ENCODE results near the gene MUC20.
"Not testable (repeated sequence)": the region's sequence is repeated elsewhere in the genome, so short reads cannot be mapped to it uniquely, and the experiment has no call there.

MUC20 gene

DNA sequence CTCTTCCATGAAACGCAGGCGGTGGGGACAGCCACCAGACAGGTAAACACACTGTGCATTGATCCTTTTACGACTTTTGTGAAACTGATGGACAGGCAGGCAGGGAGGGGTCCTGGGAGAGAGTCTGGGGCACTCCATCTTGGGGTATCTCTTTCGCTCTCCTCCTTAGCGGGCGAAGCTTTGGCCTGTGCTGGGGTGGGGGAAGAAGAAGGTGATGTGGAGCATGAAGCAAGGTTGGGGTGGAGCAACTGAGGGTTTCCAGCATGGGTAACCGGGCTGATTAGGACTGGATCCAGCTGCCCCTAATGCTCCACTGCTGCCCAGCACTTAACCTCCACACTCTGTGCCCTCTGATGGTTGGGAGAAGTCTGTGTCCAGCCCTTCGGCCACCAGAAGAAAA lies 25.6 kb downstream of the MUC20 start:
- Histone ChIP-seq H3K27ac (ENCODE audit: low read length) (no peak overlapping the region), H3K36me3 (ENCODE audit: insufficient read depth, low read length) (no peaks in the 10 kb centered on the region)

DNA sequence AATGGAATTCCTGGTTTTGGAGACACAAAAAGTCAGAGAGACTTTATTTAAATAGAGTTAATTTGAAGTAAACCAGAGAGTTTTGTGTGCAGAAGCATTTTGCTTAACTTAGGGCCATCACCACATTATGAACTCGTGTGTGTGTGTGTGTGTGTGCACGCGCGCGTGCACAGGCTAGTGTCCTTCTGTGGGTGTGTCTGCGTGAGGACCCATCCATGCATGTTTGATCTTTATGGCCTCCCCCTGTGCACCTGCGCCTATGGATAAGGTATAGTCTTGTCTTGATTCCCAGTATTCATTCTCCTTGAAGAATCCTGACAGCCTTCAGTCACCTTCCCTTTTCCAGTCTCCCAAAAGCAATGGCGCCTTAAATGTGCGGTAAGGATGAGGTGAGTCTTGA lies 26.0 kb downstream of the MUC20 start:
- H3K4me2 ChIP-seq (ENCODE audit: insufficient read depth, low read length) = no peak overlapping the region
- H2AFZ ChIP-seq (ENCODE audit: low read depth, low read length) = no peak overlapping the region
- ATAC-seq (ENCODE audit: insufficient read depth, low read depth) (no peak), DNase-seq (no peak)
- H3K9me3 ChIP-seq (ENCODE audit: insufficient read depth, low read length, severe bottlenecking) = no peaks in the 10 kb centered on the region
- H4K20me1 ChIP-seq (ENCODE audit: insufficient read depth, low read length) = 0 out of 2 replicates have a peak, but pooled peaks cover 2% of the 10 kb centered on the region
- H3K4me1 ChIP-seq (ENCODE audit: insufficient read depth, low read length) = peaks cover 7% of the 10 kb centered on the region
- no peak for TF ChIP-seq CTCF (IDR thresholded peaks at IDR 0.05; ENCODE audit: borderline replicate concordance, extremely low read depth, low read length, poor library complexity, severe bottlenecking)
- no peak for TF ChIP-seq EZH2 (IDR thresholded peaks at IDR 0.05; ENCODE audit: borderline replicate concordance, low read depth, low read length, severe bottlenecking)
- H3K27me3 ChIP-seq (ENCODE audit: insufficient read depth, low read length, poor library complexity) = no peaks in the 10 kb centered on the region
- H3K27ac ChIP-seq (ENCODE audit: low read length) = no peak overlapping the region
- no peaks in the 10 kb centered on the region for H3K36me3 ChIP-seq (ENCODE audit: insufficient read depth, low read length)
- no peak overlapping the region for H3K4me3 ChIP-seq (ENCODE audit: low read depth in 1 of 2, low read length in 2 of 2)
- H3K79me2 ChIP-seq (ENCODE audit: insufficient read depth, low read length) = no peaks in the 10 kb centered on the region
- H3K9ac ChIP-seq (ENCODE audit: low read depth, low read length) = no peak overlapping the region

More for the DNA sequence above, 25.6 kb downstream of the MUC20 start:
- TF ChIP-seq CTCF (IDR thresholded peaks at IDR 0.05; ENCODE audit: borderline replicate concordance, extremely low read depth, low read length, poor library complexity, severe bottlenecking) (no peak), EZH2 (IDR thresholded peaks at IDR 0.05; ENCODE audit: borderline replicate concordance, low read depth, low read length, severe bottlenecking) (no peak)
- H3K79me2 ChIP-seq (ENCODE audit: insufficient read depth, low read length) = no peaks in the 10 kb centered on the region
- H2AFZ ChIP-seq (ENCODE audit: low read depth, low read length) = no peak overlapping the region
- 0 out of 2 replicates have a peak, but pooled peaks cover 2% of the 10 kb centered on the region for H4K20me1 ChIP-seq (ENCODE audit: insufficient read depth, low read length)
- DNase-seq (no peak), ATAC-seq (ENCODE audit: insufficient read depth, low read depth) (no peak)
- no peak overlapping the region for H3K9ac ChIP-seq (ENCODE audit: low read depth, low read length)
- H3K9me3 ChIP-seq (ENCODE audit: insufficient read depth, low read length, severe bottlenecking) = no peaks in the 10 kb centered on the region
- peaks cover 7% of the 10 kb centered on the region for H3K4me1 ChIP-seq (ENCODE audit: insufficient read depth, low read length)
- H3K4me3 ChIP-seq (ENCODE audit: low read depth in 1 of 2, low read length in 2 of 2) = no peak overlapping the region
- no peaks in the 10 kb centered on the region for H3K27me3 ChIP-seq (ENCODE audit: insufficient read depth, low read length, poor library complexity)
- H3K4me2 ChIP-seq (ENCODE audit: insufficient read depth, low read length) = no peak overlapping the region

- H3K79me2 ChIP-seq (ENCODE audit: insufficient read depth, low read length) = no peaks in the 10 kb centered on the region
- H3K36me3 ChIP-seq (ENCODE audit: insufficient read depth, low read length) = no peaks in the 10 kb centered on the region
- no peaks in the 10 kb centered on the region for H3K27me3 ChIP-seq (ENCODE audit: insufficient read depth, low read length, poor library complexity)
- 0 out of 2 replicates have a peak, but pooled peaks cover 2% of the 10 kb centered on the region for H4K20me1 ChIP-seq (ENCODE audit: insufficient read depth, low read length)
- no peak overlapping the region for H2AFZ ChIP-seq (ENCODE audit: low read depth, low read length)
- peaks cover 7% of the 10 kb centered on the region for H3K4me1 ChIP-seq (ENCODE audit: insufficient read depth, low read length)
- no peaks in the 10 kb centered on the region for H3K9me3 ChIP-seq (ENCODE audit: insufficient read depth, low read length, severe bottlenecking)
- H3K9ac ChIP-seq (ENCODE audit: low read depth, low read length) = no peak overlapping the region
- no peak for ATAC-seq (ENCODE audit: insufficient read depth, low read depth)
- H3K4me2 ChIP-seq (ENCODE audit: insufficient read depth, low read length) = no peak overlapping the region
- H3K4me3 ChIP-seq (ENCODE audit: low read depth in 1 of 2, low read length in 2 of 2) = no peak overlapping the region
- TF ChIP-seq EZH2 (IDR thresholded peaks at IDR 0.05; ENCODE audit: borderline replicate concordance, low read depth, low read length, severe bottlenecking) (no peak), CTCF (IDR thresholded peaks at IDR 0.05; ENCODE audit: borderline replicate concordance, extremely low read depth, low read length, poor library complexity, severe bottlenecking) (no peak)
- no peak overlapping the region for H3K27ac ChIP-seq (ENCODE audit: low read length)
- no peak for DNase-seq
Observed at GRCh38 chr3:195748661-195749060, 27.9 kb downstream of the MUC20 start.

GRCh38 chr3:195749101-195749500 lies 28.3 kb downstream of the MUC20 start:
- not testable (repeated sequence) for H3K36me3 ChIP-seq (ENCODE audit: insufficient read depth, low read length); ATAC-seq (ENCODE audit: insufficient read depth, low read depth)

More at GRCh38 chr3:195749101-195749500, 28.3 kb downstream of the MUC20 start:
- H3K79me2 ChIP-seq (ENCODE audit: insufficient read depth, low read length); DNase-seq; H3K4me2 ChIP-seq (ENCODE audit: insufficient read depth, low read length); H3K27me3 ChIP-seq (ENCODE audit: insufficient read depth, low read length, poor library complexity); H3K27ac ChIP-seq (ENCODE audit: low read length); H2AFZ ChIP-seq (ENCODE audit: low read depth, low read length); H4K20me1 ChIP-seq (ENCODE audit: insufficient read depth, low read length); H3K4me1 ChIP-seq (ENCODE audit: insufficient read depth, low read length); H3K9me3 ChIP-seq (ENCODE audit: insufficient read depth, low read length, severe bottlenecking); H3K4me3 ChIP-seq (ENCODE audit: low read depth in 1 of 2, low read length in 2 of 2); H3K9ac ChIP-seq (ENCODE audit: low read depth, low read length): not testable (repeated sequence)
